ENCODE results near the gene CCDC86.
A peak's percentile ranks its signal among the peaks of the same experiment; 100 is the strongest.

CCDC86 gene

DNA sequence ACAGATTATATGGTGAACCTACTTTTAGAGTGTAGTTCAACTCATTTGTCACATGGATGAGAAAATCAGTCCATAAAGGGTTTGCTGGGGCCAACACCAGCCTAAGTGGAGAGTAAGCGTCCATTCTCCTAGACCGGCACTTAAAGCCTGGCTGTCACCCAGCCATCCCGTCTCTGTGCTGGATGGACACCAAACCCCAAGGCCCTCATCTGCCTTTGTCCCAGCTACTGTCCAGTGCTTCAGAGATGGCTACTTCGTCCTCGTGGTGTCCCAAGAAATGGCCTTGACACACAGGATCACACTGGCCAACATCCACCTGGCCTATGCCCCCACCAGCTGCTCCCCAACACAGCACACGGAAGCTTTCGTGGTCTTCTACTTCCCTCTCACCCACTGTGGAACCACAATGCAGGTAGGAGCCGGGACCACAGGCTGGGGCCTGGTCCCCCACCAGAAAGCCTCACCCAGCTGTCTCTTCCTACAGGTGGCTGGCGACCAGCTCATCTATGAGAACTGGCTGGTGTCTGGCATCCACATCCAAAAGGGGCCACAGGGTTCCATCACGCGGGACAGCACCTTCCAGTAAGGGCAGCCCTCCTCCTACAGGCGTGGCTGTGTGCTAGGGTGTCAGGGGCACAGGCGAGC, 28.9 kb downstream of the CCDC86 start:
- no peak for DNase-seq

GRCh38 chr11:60871378-60872061, 29.6 kb downstream of the CCDC86 start:
- DNase-seq, result peak in 1 of 2 donors; percentile 11

DNA sequence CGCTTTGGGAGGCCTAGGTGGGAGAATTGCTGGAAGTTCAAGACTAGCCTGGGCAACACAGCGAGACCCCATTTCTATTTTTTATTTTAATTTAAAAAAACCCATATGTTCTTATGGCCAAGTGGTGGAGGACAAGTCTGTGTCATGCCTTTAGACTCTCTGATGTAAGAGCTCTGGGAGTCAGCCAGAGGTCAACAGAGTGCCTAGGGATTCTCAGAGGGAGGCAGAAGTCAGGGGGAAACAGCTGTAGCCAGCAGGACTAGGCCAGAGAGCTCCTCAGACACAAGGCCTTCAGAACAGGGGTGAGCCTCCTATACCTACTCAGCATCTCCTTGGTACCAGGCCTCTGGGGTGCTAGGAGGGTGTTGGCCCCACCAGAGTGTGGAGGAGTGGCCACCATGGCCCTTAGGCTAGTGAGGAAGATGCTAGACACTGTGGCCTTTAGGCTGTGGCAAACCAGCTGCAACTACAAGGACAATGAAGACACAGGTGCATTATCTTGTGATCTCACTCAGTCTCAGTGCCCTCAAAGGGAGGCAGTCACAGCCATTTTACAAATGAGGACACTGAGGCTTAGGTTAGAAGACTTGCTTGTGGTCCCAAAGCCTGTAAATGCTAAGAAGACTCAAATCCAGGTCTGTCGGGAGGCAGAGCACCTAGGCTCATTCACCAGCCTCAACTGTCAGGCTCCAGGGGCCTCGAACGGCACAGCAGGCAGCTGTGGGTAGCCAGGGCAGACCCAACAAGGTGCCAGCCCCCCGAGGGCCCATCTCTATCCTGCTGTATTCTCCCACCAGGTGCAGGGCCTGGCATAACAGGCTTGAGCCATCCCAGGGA, 30.4 kb downstream of the CCDC86 start:
- no peak for DNase-seq

DNA sequence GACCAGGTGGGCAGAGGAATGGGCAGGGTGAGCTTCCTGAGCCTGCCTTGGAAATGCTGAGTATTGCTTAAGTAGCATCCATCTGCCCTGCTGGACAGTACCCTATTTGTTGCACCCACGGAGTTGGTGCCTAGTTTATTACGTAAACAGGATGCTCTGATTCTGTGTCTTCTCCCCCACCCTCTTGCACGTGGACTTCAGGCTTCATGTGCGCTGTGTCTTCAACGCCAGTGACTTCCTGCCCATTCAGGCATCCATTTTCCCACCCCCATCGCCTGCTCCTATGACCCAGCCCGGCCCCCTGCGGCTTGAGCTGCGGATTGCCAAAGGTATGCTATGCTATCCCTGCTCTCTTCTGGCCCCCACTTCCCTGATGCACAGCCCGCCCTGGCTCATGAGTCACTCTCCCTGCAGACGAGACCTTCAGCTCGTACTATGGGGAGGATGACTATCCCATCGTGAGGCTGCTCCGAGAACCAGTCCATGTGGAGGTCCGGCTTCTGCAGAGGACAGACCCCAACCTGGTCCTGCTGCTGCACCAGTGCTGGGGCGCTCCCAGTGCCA, 31.1 kb downstream of the CCDC86 start:
- no peak for DNase-seq

GRCh38 chr11:60873533-60873932, 31.6 kb downstream of the CCDC86 start:
- no peak for DNase-seq

GRCh38 chr11:60874421-60875365, 32.8 kb downstream of the CCDC86 start:
- DNase-seq, result no peak

DNA sequence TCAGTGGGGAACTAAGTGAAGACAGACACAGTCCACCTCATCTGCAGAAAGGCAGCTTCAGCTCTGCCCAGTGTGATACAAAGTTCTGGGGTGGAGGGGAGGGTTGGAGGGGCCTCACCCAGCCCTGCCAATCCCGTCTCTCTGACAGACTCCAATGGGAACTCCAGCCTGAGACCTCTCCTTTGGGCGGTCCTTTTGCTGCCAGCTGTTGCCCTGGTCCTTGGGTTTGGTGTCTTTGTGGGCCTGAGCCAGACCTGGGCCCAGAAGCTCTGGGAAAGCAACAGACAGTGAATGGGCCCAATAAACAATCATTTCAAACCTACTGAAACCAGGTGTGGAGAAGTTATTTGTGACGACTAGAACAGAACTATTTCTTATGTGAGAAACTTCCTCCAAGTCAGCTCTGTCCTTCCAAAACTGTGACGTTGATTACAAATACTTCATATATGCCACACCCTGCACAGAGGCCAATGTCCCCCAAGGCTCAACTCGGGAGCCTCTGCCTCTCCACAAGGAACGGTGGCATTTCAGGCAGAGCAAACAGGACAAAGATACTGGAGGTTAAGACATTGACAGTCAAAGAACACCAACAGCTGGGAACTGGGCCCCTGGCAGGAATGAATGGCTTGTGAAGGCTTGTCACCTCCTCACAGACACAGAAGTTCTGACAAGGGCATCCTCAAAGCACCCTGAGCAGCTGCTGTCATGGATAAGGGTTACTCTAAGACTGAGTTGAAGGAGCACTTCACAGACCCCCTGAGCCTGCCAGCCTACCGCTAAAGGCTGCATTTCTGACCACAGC, 33.7 kb downstream of the CCDC86 start:
- DNase-seq, result no peak

- DNase-seq, result no peak
Observed at GRCh38 chr11:60876168-60876485, 34.2 kb downstream of the CCDC86 start.

GRCh38 chr11:60878245-60879101, 36.6 kb downstream of the CCDC86 start:
- no peak for DNase-seq

- no peak for DNase-seq
Observed at GRCh38 chr11:60879104-60879503, 37.2 kb downstream of the CCDC86 start.

DNA sequence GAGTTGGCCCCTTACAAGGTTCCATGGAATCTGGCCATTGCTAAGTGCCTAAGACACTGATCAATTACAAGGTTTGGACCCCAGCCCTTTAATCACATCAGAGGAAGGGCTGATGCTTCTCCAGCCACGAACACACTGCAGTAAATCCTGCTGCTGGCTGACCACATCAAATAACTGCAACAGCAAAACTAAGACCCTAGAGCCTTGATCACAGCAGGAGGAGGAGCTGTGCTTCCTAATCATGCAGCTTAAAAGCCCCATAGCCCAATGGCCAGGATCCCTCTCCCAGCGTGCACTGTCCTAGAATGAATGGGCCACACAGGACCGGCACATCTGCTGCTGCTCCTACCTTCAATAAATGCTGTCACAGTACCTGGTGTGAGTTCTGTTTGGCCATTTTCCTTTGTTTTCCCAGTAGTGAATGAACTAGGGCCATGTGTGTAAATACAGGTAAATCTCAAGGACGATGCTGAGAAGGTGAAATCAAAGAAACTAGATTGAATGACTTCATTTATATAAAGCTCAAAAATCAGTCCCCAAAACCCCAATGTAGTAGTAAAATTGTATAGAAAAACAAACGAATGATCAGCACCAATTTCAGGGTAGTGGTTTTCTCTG, 38.2 kb downstream of the CCDC86 start:
- DNase-seq, result no peak

- no peak for DNase-seq
Observed at GRCh38 chr11:60880643-60881282, 38.9 kb downstream of the CCDC86 start.

- peak; percentile 17 to 48 for DNase-seq
Observed at GRCh38 chr11:60887556-60887955, 45.6 kb downstream of the CCDC86 start.

- DNase-seq, result no peak
Observed at GRCh38 chr11:60889869-60890311, 48.0 kb downstream of the CCDC86 start.

DNA sequence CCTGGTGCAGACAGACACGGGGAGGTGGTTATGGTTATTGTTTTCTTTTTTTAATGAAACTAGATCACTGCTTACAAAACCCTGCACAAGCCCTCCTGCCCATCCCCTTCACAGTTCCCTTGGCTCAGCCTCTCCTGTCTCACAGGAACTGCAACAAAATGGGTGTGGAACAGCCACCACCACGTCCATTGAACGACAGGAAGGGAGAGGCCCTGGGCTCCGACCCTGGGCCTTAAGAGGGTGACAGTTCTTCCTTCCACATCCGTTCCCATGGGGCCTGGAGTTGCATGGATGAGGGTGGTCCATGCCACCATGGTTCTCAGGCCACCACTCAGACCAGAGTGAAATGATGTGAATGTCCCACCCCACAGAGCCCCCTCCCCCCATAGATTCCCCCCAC, 48.8 kb downstream of the CCDC86 start:
- DNase-seq, result no peak

GRCh38 chr11:60891103-60891741, 49.3 kb downstream of the CCDC86 start:
- DNase-seq, result no peak

DNA sequence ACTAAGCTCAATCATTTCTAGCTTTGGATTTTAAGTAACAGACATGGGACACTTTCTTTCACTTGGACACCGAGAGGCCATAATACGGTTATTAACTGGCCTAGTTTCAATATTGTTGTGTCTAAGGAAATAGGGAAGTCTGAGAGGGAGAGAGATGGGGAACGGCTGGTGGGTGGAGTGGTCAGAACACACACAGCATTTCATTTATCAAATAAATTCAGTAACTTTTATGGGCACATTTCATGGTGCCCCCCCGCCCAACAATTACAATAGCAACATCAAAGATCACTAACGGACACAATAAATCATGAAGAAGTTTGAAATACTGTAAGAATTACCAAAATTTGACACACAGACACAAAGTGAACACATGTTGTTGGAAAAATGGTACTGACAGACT, 53.8 kb downstream of the CCDC86 start:
- no peak for DNase-seq

DNA sequence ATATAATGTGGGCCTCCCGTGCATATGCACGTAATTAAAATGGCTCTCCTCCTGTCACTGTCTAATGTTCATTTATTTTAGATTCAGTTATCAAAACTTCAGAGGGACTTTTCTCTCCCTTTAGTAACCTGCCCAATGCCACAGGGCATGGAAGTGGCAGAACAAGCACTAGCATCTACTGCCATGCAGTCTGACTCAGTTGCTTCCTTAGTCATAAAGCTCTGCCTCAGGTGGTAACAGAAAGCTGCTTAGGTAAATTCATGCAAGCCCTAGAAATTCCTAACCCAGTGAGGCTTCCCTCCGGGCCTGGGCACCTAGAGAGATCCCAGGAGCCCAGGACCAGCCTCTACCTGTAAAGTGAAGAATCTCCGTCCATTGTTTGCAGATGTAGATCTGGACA, 55.6 kb downstream of the CCDC86 start:
- no peak for DNase-seq
